ENCODE results near the gene CASTOR1. TPM values are rescaled to one million over a fixed set of nuclear protein-coding genes. Genes with fewer than 3 reads are reported as not detected.

The CASTOR1 gene
- total RNA-seq, 1 donor from 2014 or later = 2.4 TPM

GRCh38 chr22:30267382-30268302, 21.7 kb downstream of the CASTOR1 start:
- DNase-seq (ENCODE audit: low spot score in 2 of 2) (no peak), FAIRE-seq (no peak)

DNA sequence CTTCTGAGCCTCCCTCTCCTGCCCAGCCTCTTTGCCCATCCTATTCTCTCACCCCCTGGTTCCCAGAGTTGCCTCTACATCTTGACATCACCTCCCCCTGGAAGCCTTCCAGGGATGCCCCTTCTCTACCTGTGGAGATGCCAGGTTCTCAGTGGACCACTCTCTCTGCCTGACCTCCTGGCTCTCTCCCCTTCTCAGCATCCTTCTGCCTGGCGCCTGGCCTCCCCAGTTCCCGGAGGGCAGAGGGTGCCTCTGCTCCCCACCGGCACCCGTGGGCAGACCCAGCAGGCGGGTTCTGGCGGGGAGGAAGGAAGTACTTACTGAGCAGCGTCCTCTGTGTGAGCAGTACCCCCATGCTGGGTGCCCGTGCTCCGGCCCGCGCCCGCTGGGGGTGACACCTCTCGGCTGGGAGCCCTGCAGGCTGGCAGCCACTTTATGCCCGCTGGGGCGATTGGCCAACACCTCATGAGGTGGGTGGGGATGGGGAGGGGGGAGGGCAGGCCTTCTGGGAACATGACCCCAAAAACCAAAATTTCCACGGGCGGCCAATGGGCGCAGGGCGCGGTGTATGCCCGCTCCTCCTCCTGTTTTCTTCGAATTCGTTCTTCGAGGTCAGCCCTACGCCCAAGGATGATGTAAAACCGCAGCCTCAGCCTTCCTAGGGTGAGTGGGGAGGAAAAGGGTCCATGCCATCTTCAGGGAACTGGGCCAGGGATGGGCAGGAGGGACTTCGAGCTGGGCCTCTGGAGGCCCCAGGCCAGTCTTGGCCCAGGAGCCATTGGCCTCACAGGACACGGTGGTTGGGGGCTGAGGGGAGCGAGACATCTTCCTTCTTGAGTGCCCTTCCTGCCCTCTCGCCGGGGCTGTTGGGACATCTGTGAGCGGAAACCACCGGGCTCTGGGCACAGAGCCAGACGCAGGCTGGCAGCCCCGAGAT, 22.6 kb downstream of the CASTOR1 start, which contains the start of gene OSM:
TSS of gene OSM (minus strand) at position 407 of the 937 bp plus-strand sequence. CDS start at position 355, 52 bp downstream.
- FAIRE-seq = no peak
- DNase-seq (ENCODE audit: low spot score in 2 of 2) = no peak

- DNase-seq (ENCODE audit: low spot score in 2 of 2) (no peak), FAIRE-seq (no peak)
Observed at GRCh38 chr22:30265823-30266444, 23.4 kb downstream of the CASTOR1 start.

- FAIRE-seq (no peak), DNase-seq (ENCODE audit: low spot score in 2 of 2) (no peak)
Observed at GRCh38 chr22:30265131-30265720, 24.1 kb downstream of the CASTOR1 start.

GRCh38 chr22:30263883-30264282, 25.4 kb downstream of the CASTOR1 start:
- FAIRE-seq = no peak
- no peak for DNase-seq (ENCODE audit: low spot score in 2 of 2)

GRCh38 chr22:30262917-30263741, 26.2 kb downstream of the CASTOR1 start:
- peak; percentile 68 to 79 for DNase-seq (ENCODE audit: low spot score in 2 of 2)
- FAIRE-seq = no peak

DNA sequence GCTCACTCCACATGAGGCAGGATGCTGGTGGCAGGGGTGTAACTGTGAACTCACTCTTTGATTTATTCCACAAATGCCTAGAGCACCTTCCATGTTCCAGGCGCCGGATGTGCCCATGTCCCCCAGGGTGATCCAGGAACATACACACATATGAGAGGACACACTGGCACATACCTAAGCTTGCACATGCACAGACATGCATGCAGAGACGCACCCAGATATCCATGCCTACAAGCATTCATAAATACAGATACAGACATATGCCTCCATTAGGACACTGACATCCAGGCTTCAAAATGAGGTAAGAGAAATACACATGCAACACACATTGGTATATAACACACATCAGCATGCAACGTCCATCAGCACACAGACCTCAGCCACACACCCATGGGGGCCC, 27.2 kb downstream of the CASTOR1 start:
- FAIRE-seq = no peak
- DNase-seq (ENCODE audit: low spot score in 2 of 2) = no peak

GRCh38 chr22:30261134-30261533, 28.2 kb downstream of the CASTOR1 start:
- FAIRE-seq = no peak

DNA sequence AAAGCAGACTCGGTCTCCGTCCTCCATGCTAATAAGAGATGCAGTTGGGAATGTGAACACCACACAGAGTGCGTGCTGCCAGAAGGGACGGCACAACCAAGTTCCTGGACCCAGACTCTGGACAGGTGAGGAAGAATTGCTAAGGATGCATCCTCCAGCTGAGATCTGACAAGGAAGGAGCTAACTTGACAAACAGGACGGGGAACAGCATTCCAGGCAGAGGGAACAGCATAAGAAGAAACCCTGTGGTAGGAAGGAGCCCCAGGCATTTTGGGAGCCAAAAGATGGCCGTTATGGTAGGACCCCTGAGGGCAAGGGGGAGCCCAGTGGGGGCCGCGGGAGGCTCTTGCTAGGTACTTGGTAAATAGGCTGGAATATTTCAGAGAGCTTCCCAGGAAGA, 28.6 kb downstream of the CASTOR1 start:
- FAIRE-seq = no peak

More at GRCh38 chr22:30261134-30261533, 28.2 kb downstream of the CASTOR1 start:
- no peak for DNase-seq (ENCODE audit: low spot score in 2 of 2)

GRCh38 chr22:30260276-30260675, 29.0 kb downstream of the CASTOR1 start:
- no peak for FAIRE-seq
- DNase-seq (ENCODE audit: low spot score in 2 of 2) = no peak

More for the DNA sequence above, 28.6 kb downstream of the CASTOR1 start:
- DNase-seq (ENCODE audit: low spot score in 2 of 2) = no peak

GRCh38 chr22:30254314-30254713, 35.0 kb downstream of the CASTOR1 start:
- no peak for FAIRE-seq
- DNase-seq (ENCODE audit: low spot score in 2 of 2) = no peak

- DNase-seq (ENCODE audit: low spot score in 2 of 2) (peak; percentile 78 to 80), FAIRE-seq (no peak)
Observed at GRCh38 chr22:30253205-30253852, 36.0 kb downstream of the CASTOR1 start.

GRCh38 chr22:30252411-30253204, 36.7 kb downstream of the CASTOR1 start:
- DNase-seq (ENCODE audit: low spot score in 2 of 2) = no peak
- FAIRE-seq = no peak

- no peak for DNase-seq (ENCODE audit: low spot score in 2 of 2)
- no peak for FAIRE-seq
Observed at GRCh38 chr22:30251711-30252110, 37.6 kb downstream of the CASTOR1 start.

DNA sequence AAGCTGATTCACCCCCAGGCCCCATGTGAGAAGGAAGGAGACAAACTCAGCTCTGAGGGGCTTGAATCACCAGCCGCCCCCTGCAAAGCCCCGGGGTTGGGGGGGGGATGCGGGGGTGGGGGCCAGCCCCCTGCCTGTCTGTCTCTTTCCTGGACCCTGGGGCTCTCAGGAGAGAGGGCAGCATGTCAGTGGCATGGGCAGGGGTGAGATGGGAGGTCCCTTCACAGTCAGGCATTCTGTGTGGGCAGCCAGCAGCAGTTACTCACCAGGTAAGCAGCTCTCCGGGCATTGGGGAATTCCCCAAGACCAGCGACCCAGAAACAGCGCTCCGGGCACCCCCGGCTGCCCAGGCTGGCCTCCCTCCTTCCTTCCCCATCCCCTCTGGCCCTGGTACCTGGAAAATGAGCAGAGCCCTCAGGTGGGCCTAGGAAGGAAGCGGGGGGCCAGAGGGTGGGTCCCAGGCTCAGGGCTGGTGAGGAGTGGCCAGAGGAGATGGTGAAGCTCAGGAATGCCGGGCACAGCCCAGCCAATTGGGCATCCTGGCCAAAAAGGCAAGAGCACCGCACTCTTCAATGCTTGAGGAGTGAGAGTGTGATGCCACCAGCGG, 38.5 kb downstream of the CASTOR1 start:
- no peak for FAIRE-seq
- DNase-seq (ENCODE audit: low spot score in 2 of 2) = no peak

DNA sequence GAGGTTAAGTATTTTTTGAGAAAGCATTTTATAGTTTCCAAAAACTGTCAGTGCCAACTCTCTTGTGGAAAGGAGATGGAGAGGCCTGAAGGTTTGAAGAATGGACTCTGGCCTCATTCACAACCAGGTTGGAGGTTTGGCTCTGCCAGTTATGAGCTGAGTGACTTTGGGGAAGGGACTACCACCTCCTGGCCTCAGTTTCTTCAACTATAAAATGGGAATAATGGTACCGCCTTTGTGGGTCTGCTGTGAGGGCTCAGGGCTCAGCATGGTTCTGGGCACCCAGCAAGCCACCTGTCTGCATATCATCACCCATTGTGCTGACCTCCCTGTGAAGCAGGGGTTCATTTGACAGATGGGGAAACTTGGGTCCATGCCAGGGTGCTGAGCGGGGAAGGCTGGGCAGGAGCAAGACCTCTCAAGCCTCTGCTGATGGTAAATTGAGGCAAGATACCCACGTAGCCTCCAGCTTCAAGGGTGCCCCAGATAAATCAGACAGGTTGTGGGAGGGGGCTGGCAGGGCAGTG, 39.2 kb downstream of the CASTOR1 start:
- no peak for FAIRE-seq

More for the DNA sequence above, 39.2 kb downstream of the CASTOR1 start:
- no peak for DNase-seq (ENCODE audit: low spot score in 2 of 2)

Measured in frontal cortex (tissue), 4 donors.